ENCODE results near the gene STN1.

Gene STN1

GRCh38 chr10:103894441-103894864 is 23.5 kb downstream of the STN1 start:
- DNase-seq (ENCODE audit: low read depth): no peak

- no peak for DNase-seq (ENCODE audit: low read depth)
Measured at GRCh38 chr10:103893817-103894216, 24.2 kb downstream of the STN1 start.

- DNase-seq (ENCODE audit: low read depth): no peak
Measured at GRCh38 chr10:103892181-103892580, 25.8 kb downstream of the STN1 start.

- no peak for DNase-seq (ENCODE audit: low read depth)
Measured at GRCh38 chr10:103890688-103891087, 27.3 kb downstream of the STN1 start.

GRCh38 chr10:103890194-103890658 is 27.8 kb downstream of the STN1 start:
- DNase-seq (ENCODE audit: low read depth): no peak

GRCh38 chr10:103889121-103889720 is 28.8 kb downstream of the STN1 start:
- no peak for DNase-seq (ENCODE audit: low read depth)

- no peak for DNase-seq (ENCODE audit: low read depth)
Measured at GRCh38 chr10:103888113-103888841, 29.7 kb downstream of the STN1 start.

GRCh38 chr10:103885617-103886016 is 32.4 kb downstream of the STN1 start:
- no peak for DNase-seq (ENCODE audit: low read depth)

GRCh38 chr10:103884681-103885139 is 33.3 kb downstream of the STN1 start:
- no peak for DNase-seq (ENCODE audit: low read depth)

- no peak for DNase-seq (ENCODE audit: low read depth)
Measured at GRCh38 chr10:103882285-103883007, 35.5 kb downstream of the STN1 start.

- no peak for DNase-seq (ENCODE audit: low read depth)
Measured at GRCh38 chr10:103881416-103882284, 36.3 kb downstream of the STN1 start.

GRCh38 chr10:103879831-103880230 is 38.2 kb downstream of the STN1 start:
- DNase-seq (ENCODE audit: low read depth): no peak

GRCh38 chr10:103879409-103879808 is 38.6 kb downstream of the STN1 start:
- no peak for DNase-seq (ENCODE audit: low read depth)

GRCh38 chr10:103877861-103878260 is 40.1 kb downstream of the STN1 start:
- no peak for DNase-seq (ENCODE audit: low read depth)

GRCh38 chr10:103876155-103876554 is 41.8 kb downstream of the STN1 start:
- DNase-seq (ENCODE audit: low read depth): no peak

- no peak for DNase-seq (ENCODE audit: low read depth)
Measured at GRCh38 chr10:103874730-103875129, 43.3 kb downstream of the STN1 start.

GRCh38 chr10:103872137-103872931 is 45.6 kb downstream of the STN1 start:
- no peak for DNase-seq (ENCODE audit: low read depth)

GRCh38 chr10:103871006-103871405 is 47.0 kb downstream of the STN1 start:
- DNase-seq (ENCODE audit: low read depth): no peak

- DNase-seq (ENCODE audit: low read depth): no peak
Measured at GRCh38 chr10:103870516-103870915, 47.5 kb downstream of the STN1 start.

- DNase-seq (ENCODE audit: low read depth): no peak
Measured at GRCh38 chr10:103869336-103869735, 48.6 kb downstream of the STN1 start.

- no peak for DNase-seq (ENCODE audit: low read depth)
Measured at GRCh38 chr10:103868200-103868599, 49.8 kb downstream of the STN1 start.
